NCI-H446 treated with DMSO at 0.1 percent for 48 hours (cell line): ENCODE measurements around the gene MN1.

Experiments used
- DNase-seq: peaks from one replicate; lab custom pipeline; 2025; lab: John Stamatoyannopoulos, UW

MN1 gene

GRCh38 chr22:27732841-27733240 is 68.7 kb downstream of the MN1 start:
- DNase-seq: no peak

- DNase-seq: no peak
Measured at GRCh38 chr22:27732391-27732790, 69.2 kb downstream of the MN1 start.

- DNase-seq: no peak
Measured at GRCh38 chr22:27731621-27732020, 69.9 kb downstream of the MN1 start.

- DNase-seq: no peak
Measured at GRCh38 chr22:27730641-27731433, 70.7 kb downstream of the MN1 start.

GRCh38 chr22:27729246-27729645 is 72.3 kb downstream of the MN1 start:
- DNase-seq: no peak

GRCh38 chr22:27727673-27728451 is 73.7 kb downstream of the MN1 start:
- DNase-seq: no peak

GRCh38 chr22:27726686-27727449 is 74.7 kb downstream of the MN1 start:
- DNase-seq: no peak

GRCh38 chr22:27726331-27726685 is 75.2 kb downstream of the MN1 start:
- DNase-seq: no peak

GRCh38 chr22:27725661-27726060 is 75.9 kb downstream of the MN1 start:
- no peak for DNase-seq

GRCh38 chr22:27724709-27725108 is 76.8 kb downstream of the MN1 start:
- no peak for DNase-seq

GRCh38 chr22:27724157-27724556 is 77.4 kb downstream of the MN1 start:
- DNase-seq: no peak

- DNase-seq: no peak
Measured at GRCh38 chr22:27723708-27724107, 77.8 kb downstream of the MN1 start.

GRCh38 chr22:27723158-27723557 is 78.4 kb downstream of the MN1 start:
- DNase-seq: no peak

- peak; percentile 69 for DNase-seq
Measured at GRCh38 chr22:27720860-27721259, 80.7 kb downstream of the MN1 start.

GRCh38 chr22:27719535-27720227 is 81.9 kb downstream of the MN1 start:
- DNase-seq: peak; percentile 92

GRCh38 chr22:27719036-27719347 is 82.6 kb downstream of the MN1 start:
- no peak for DNase-seq

GRCh38 chr22:27718186-27719035 is 83.1 kb downstream of the MN1 start:
- no peak for DNase-seq

GRCh38 chr22:27717094-27717493 is 84.5 kb downstream of the MN1 start:
- DNase-seq: no peak

- DNase-seq: no peak
Measured at GRCh38 chr22:27716074-27716473, 85.5 kb downstream of the MN1 start.

GRCh38 chr22:27715106-27715505 is 86.5 kb downstream of the MN1 start:
- peak; percentile 69 for DNase-seq

- no peak for DNase-seq
Measured at GRCh38 chr22:27714068-27714467, 87.5 kb downstream of the MN1 start.
